ENCODE data around the gene PCGF2. TPM values are rescaled to one million over a fixed set of nuclear protein-coding genes. Genes with fewer than 3 reads are reported as not detected.

The PCGF2 gene
- total RNA-seq, 2 experiments from 2014 or later, result 0.40 to 0.74 TPM

GRCh38 chr17:38693700-38694329 is 54.3 kb downstream of the PCGF2 start:
- H3K27me3 Mint-ChIP-seq, result no peaks in the 10 kb centered on the region
- H3K27ac Mint-ChIP-seq, result no peak overlapping the region
- no peak for DNase-seq
- peaks cover 19% of the 10 kb centered on the region for H3K4me1 Mint-ChIP-seq
- H3K9me3 Mint-ChIP-seq, result no peaks in the 10 kb centered on the region
- H3K36me3 Mint-ChIP-seq, result no peaks in the 10 kb centered on the region
- H3K4me3 Mint-ChIP-seq, result no peak overlapping the region

- no peak for DNase-seq
- H3K27me3 Mint-ChIP-seq, result no peaks in the 10 kb centered on the region
- H3K36me3 Mint-ChIP-seq, result no peaks in the 10 kb centered on the region
- H3K9me3 Mint-ChIP-seq, result no peaks in the 10 kb centered on the region
- H3K4me1 Mint-ChIP-seq, result peaks cover 7% of the 10 kb centered on the region
- H3K4me3 Mint-ChIP-seq, result no peak overlapping the region
- no peak overlapping the region for H3K27ac Mint-ChIP-seq
These were observed 57.0 kb downstream of the PCGF2 start for GRCh38 chr17:38691154-38691553.

- DNase-seq, result no peak
- Mint-ChIP-seq H3K9me3 (no peaks in the 10 kb centered on the region), H3K27ac (no peak overlapping the region), H3K27me3 (no peaks in the 10 kb centered on the region), H3K36me3 (no peaks in the 10 kb centered on the region), H3K4me3 (no peak overlapping the region), H3K4me1 (peaks cover 4% of the 10 kb centered on the region)
These were observed 57.8 kb downstream of the PCGF2 start for GRCh38 chr17:38690386-38690785.

- Mint-ChIP-seq H3K27ac (no peak overlapping the region), H3K27me3 (no peaks in the 10 kb centered on the region), H3K4me3 (no peak overlapping the region), H3K4me1 (peaks cover 4% of the 10 kb centered on the region), H3K36me3 (no peaks in the 10 kb centered on the region), H3K9me3 (no peaks in the 10 kb centered on the region)
- no peak for DNase-seq
These were observed 60.9 kb downstream of the PCGF2 start for GRCh38 chr17:38687286-38687685.

GRCh38 chr17:38685491-38685890 is 62.6 kb downstream of the PCGF2 start:
- Mint-ChIP-seq H3K9me3 (no peaks in the 10 kb centered on the region), H3K36me3 (no peaks in the 10 kb centered on the region), H3K27me3 (no peaks in the 10 kb centered on the region), H3K4me3 (no peak overlapping the region), H3K4me1 (peaks cover 4% of the 10 kb centered on the region), H3K27ac (no peak overlapping the region)
- no peak for DNase-seq

Other genes starting within 250 kb of the PCGF2 start
- under 1 TPM; 0.37 to 0.42 TPM for gene SRCIN1, start 142.4 kb downstream of the PCGF2 start, total RNA-seq
- 10 to 100 TPM; 33.6 to 33.7 TPM for gene EPOP, start 73.4 kb downstream of the PCGF2 start, total RNA-seq
- 100 to 1,000 TPM; 125 to 130 TPM for gene MLLT6, start 43.1 kb downstream of the PCGF2 start, total RNA-seq
- gene CISD3, start 18.0 kb downstream of the PCGF2 start, total RNA-seq, result 10 to 100 TPM; 54.3 to 57.4 TPM
- 100 to 1,000 TPM; 284 to 288 TPM for gene PSMB3, start 4.4 kb upstream of the PCGF2 start, total RNA-seq
- gene PIP4K2B, start 51.2 kb upstream of the PCGF2 start, total RNA-seq, result 10 to 100 TPM; 39.6 to 41.1 TPM
- gene CWC25, start 77.0 kb upstream of the PCGF2 start, total RNA-seq, result 10 to 100 TPM; 22.3 to 25.6 TPM
- gene RPL23, start 105.4 kb upstream of the PCGF2 start, total RNA-seq, result 1,000 to 10,000 TPM; 1,956 to 1,966 TPM
- 100 to 1,000 TPM; 131 TPM for gene LASP1, start 121.7 kb upstream of the PCGF2 start, total RNA-seq
- gene FBXO47, start 219.1 kb upstream of the PCGF2 start, total RNA-seq, result under 1 TPM in 1 of 2 experiments, not detected in 1; 0.12 TPM

Measured in activated naive CD8-positive, alpha-beta T cell treated with anti-CD3 and anti-CD28 coated beads for 36 hours (primary cell).